ENCODE data around the gene NOB1.

- TF ChIP-seq POLR2A (IDR thresholded peaks at IDR 0.05; ENCODE audit: low read depth, low read length), result no peak
- no peak for TF ChIP-seq CTCF (conservative IDR thresholded peaks at IDR 0.05; ENCODE audit: low read depth, low read length)
- no peak for TF ChIP-seq MAFK (IDR thresholded peaks at IDR 0.05; ENCODE audit: low read depth, low read length)
- TF ChIP-seq USF2 (IDR thresholded peaks at IDR 0.05; ENCODE audit: low read depth, low read length), result no peak
- TF ChIP-seq MXI1 (IDR thresholded peaks at IDR 0.05; ENCODE audit: borderline replicate concordance, low read depth, low read length), result no peak
- no peak for TF ChIP-seq CHD1 (IDR thresholded peaks at IDR 0.05; ENCODE audit: low read depth, low read length)
- TF ChIP-seq MAZ (IDR thresholded peaks at IDR 0.05; ENCODE audit: borderline replicate concordance, low read depth, low read length), result no peak
Measured at GRCh38 chr16:69745959-69746358, 8.8 kb downstream of the NOB1 start.

Measured in IMR-90 (cell line).